IMR-90 (cell line): ENCODE results near the gene TNS3. TPM values are rescaled to one million over a fixed set of nuclear protein-coding genes. Genes with fewer than 3 reads are reported as not detected.
A peak's percentile ranks its signal among the peaks of the same experiment; 100 is the strongest.

Source experiments
- ATAC-seq: fragments of 200-7000 bp; cut with Tn5 transposase; 2 replicates; pipeline ENCODE4 v1.9.1; 2020; ENCODE audit warnings: low read depth, mild to moderate bottlenecking, moderate library complexity
- BruUV-seq: library from RNA; stranded (reverse); fragments of 400-500 nt; replicated peaks from 2 replicates; lab custom pipeline; 2021; lab: Mats Ljungman, UMichigan
- CTCF ChIA-PET: fragments of 300-600 bp; formaldehyde crosslinking; extraction: SDS; loops from one replicate; lab custom pipeline; 2021; ENCODE audit warnings: antibody characterized with exemption; lab: Yijun Ruan, JAX
- POLR2A ChIA-PET: fragments of 300-600 bp; sonication (Branson Sonifier 250); formaldehyde crosslinking; loops from one replicate; lab custom pipeline; 2022; ENCODE audit warnings: antibody characterized with exemption; ENCODE audit not compliant: unreplicated experiment; lab: Charles Lee
- DNase-seq: peaks from one replicate; pipeline ENCODE4 v3.0.0; 2013
- H2AFZ ChIP-seq: replicated peaks from 2 replicates; pipeline ENCODE3; 2013; ENCODE audit warnings: low read length, mild to moderate bottlenecking; ENCODE audit not compliant: poor library complexity
- H2AK5ac ChIP-seq: 2 replicates; pipeline ENCODE4 v1.6.1; 2013; ENCODE audit warnings: low read depth, low read length, inconsistent platforms
- H2AK9ac ChIP-seq: replicated peaks from 2 replicates; pipeline ENCODE3; 2013; ENCODE audit warnings: mild to moderate bottlenecking, low read depth, low read length, moderate library complexity; ENCODE audit not compliant: poor library complexity
- H2BK120ac ChIP-seq: 2 replicates; pipeline ENCODE4 v1.6.1; 2013; ENCODE audit warnings: low read depth, low read length, inconsistent platforms
- H2BK15ac ChIP-seq: 3 replicates; pipeline ENCODE4 v1.6.1; 2013; ENCODE audit warnings: low read depth, low read length, inconsistent platforms
- H2BK20ac ChIP-seq: 2 replicates; pipeline ENCODE4 v1.6.1; 2013; ENCODE audit warnings: low read depth, mild to moderate bottlenecking, inconsistent platforms, low read length, moderate library complexity
- H2BK5ac ChIP-seq: 2 replicates; pipeline ENCODE4 v1.6.1; 2013; ENCODE audit warnings: mild to moderate bottlenecking, low read depth, low read length, inconsistent platforms; ENCODE audit not compliant: poor library complexity, severe bottlenecking
- H3K14ac ChIP-seq: replicated peaks from 2 replicates; pipeline ENCODE4 v1.6.1; 2013; ENCODE audit warnings: low read depth, low read length, inconsistent platforms
- H3K18ac ChIP-seq: 2 replicates; pipeline ENCODE4 v1.6.1; 2013; ENCODE audit warnings: low read depth, low read length, control low read depth
- H3K23ac ChIP-seq: 2 replicates; pipeline ENCODE4 v1.6.1; 2013; ENCODE audit warnings: low read depth, low read length, inconsistent platforms
- H3K27ac ChIP-seq: 2 replicates; pipeline ENCODE4 v1.5.1; 2013; ENCODE audit warnings: mild to moderate bottlenecking, control low read depth, low read length; ENCODE audit not compliant: insufficient read depth
- H3K27me3 ChIP-seq: 2 replicates; pipeline ENCODE4 v1.6.1; 2013; ENCODE audit warnings: low read length; ENCODE audit not compliant: control insufficient read depth, insufficient read depth
- H3K36me3 ChIP-seq: 2 replicates; pipeline ENCODE4 v1.6.1; 2013; ENCODE audit warnings: low read length, mixed read lengths; ENCODE audit not compliant: control insufficient read depth, insufficient read depth
- H3K4ac ChIP-seq: 2 replicates; pipeline ENCODE4 v1.6.1; 2013; ENCODE audit warnings: low read depth, low read length, inconsistent platforms
- H3K4me1 ChIP-seq: 2 replicates; pipeline ENCODE4 v1.6.1; 2013; ENCODE audit warnings: low read length, mixed read lengths; ENCODE audit not compliant: control insufficient read depth, insufficient read depth
- H3K4me2 ChIP-seq: 2 replicates; pipeline ENCODE4 v1.6.1; 2013; ENCODE audit warnings: low read depth, mild to moderate bottlenecking, control low read depth, low read length, moderate library complexity
- H3K4me3 ChIP-seq: 2 replicates; pipeline ENCODE4 v1.5.1; 2013; ENCODE audit warnings: low read depth, mild to moderate bottlenecking, control low read depth, low read length, moderate library complexity; ENCODE audit not compliant: insufficient read depth
- H3K56ac ChIP-seq: 2 replicates; pipeline ENCODE4 v1.6.1; 2013; ENCODE audit warnings: low read length, inconsistent platforms; ENCODE audit not compliant: insufficient read depth; ENCODE audit errors: extremely low read depth
- H3K79me1 ChIP-seq, 2 experiments: 2 replicates each; pipeline ENCODE4 v1.6.1; 2013; ENCODE audit warnings: low read length in 2 of 2, inconsistent platforms in 1 of 2, low read depth in 1 of 2
- H3K9ac ChIP-seq: 2 replicates; pipeline ENCODE4 v1.6.1; 2013; ENCODE audit warnings: low read depth, low read length, control low read depth
- H3K9me1 ChIP-seq: 2 replicates; pipeline ENCODE4 v1.6.1; 2013; ENCODE audit warnings: low read length, inconsistent platforms; ENCODE audit not compliant: insufficient read depth
- H3K9me3 ChIP-seq: 2 replicates; pipeline ENCODE4 v1.6.1; 2013; ENCODE audit warnings: low read length; ENCODE audit not compliant: control insufficient read depth, insufficient read depth
- H4K20me1 ChIP-seq: 2 replicates; pipeline ENCODE4 v1.6.1; 2013; ENCODE audit warnings: low read length, inconsistent platforms; ENCODE audit not compliant: insufficient read depth
- H4K5ac ChIP-seq: 2 replicates; pipeline ENCODE4 v1.6.1; 2013; ENCODE audit warnings: mild to moderate bottlenecking, low read depth, low read length, control low read depth
- H4K8ac ChIP-seq, 2 experiments: 2 replicates each; pipeline ENCODE4 v1.6.1; 2013; ENCODE audit warnings: low read depth in 2 of 2, low read length in 2 of 2, control low read depth in 1 of 2, inconsistent platforms in 1 of 2
- H4K91ac ChIP-seq: 2 replicates; pipeline ENCODE4 v1.6.1; 2013; ENCODE audit warnings: low read depth, low read length, inconsistent platforms; ENCODE audit not compliant: insufficient read depth
- CEBPB ChIP-seq: IDR thresholded peaks from 2 replicates; pipeline ENCODE4 v1.6.1; 2012; ENCODE audit warnings: low read depth, low read length, improper control_type of control experiment
- dilution Hi-C: fragments of 300-500 bp; cut with HindIII; formaldehyde crosslinking; loops from one replicate; pipeline ENCODE4 v1.14.3; 2018; ENCODE audit warnings: low sequenced_read_pairs; ENCODE audit not compliant: unreplicated experiment
- in situ Hi-C: fragments of 300-500 bp; cut with MboI; formaldehyde crosslinking; loops from 3 replicates; pipeline ENCODE4 v1.14.3; 2019; ENCODE audit warnings: low sequenced_read_pairs, inconsistent platforms, mixed read lengths
- intact Hi-C: fragments of 100-400 bp; cut with micrococcal nuclease; formaldehyde crosslinking; loops from 2 replicates; pipeline ENCODE4 v1.10.0; 2022
- polyA plus RNA-seq, 3 experiments: library from polyadenylated mRNA; depleted of rRNA; stranded (reverse); fragments of >200 nt; gene quantifications; 2 replicates each; pipeline ENCODE4 v1.2.3, GENCODE V29; 2012; ENCODE audit warnings: low replicate concordance in 1 of 3
- total RNA-seq: library from RNA; depleted of rRNA; stranded (reverse); fragments of >200 nt; gene quantifications from 2 replicates; pipeline ENCODE4 v1.2.3, GENCODE V29; 2012

Gene TNS3
- total and polyA plus RNA-seq, 2 of the 4 experiments (the other 2 are of a cell fraction), result 64.3 to 79.2 TPM

DNA sequence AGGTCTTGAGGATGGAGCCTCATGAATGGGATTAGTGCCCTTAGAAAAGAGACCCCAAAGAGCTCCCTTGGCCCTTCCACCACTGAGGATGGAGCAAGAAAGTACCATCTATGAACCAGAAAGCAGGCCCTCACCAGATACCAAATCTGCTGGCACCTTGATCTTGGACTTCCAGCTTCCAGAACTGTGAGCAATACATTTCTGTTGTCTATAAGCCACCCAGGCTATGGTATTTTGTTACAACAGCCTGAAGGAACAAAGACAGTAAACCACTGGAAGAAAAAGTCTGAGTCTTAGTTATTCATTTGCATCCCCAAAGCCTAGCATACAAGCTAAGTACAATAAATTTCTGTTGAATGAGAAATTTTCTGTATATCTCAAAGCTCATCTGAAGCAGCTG lies 37.9 kb upstream of the TNS3 start:
- ChIA-PET CTCF (interaction anchor here (0.8 to 1.5 kb wide), 3 partner anchors 11 to 227 kb away, joined by 3 read pairs; no protein-coding TSS in a partner anchor), POLR2A (interaction anchor here (0.6 kb wide), 1 partner anchor 138 kb away, joined by 3 read pairs; no protein-coding TSS in a partner anchor)
- no peak overlapping the region for H3K56ac ChIP-seq
- H3K79me1 ChIP-seq, result no peaks in the 10 kb centered on the region
- H3K27ac ChIP-seq, result no peak overlapping the region
- no peaks in the 10 kb centered on the region for H3K36me3 ChIP-seq
- dilution Hi-C loops (no loop called here), in situ Hi-C loops (no loop called here), intact Hi-C loops (loop anchor here (5.0 kb wide), 1 partner anchor 38 kb away; the partner anchor contains the start of gene TNS3)
- no peak overlapping the region; a peak in 1 of 4 replicates for H4K8ac ChIP-seq
- H2AK5ac ChIP-seq, result no peak overlapping the region
- no peak overlapping the region; the same call in 1 of the 2 replicates for H3K14ac ChIP-seq
- no peak overlapping the region for H2AFZ ChIP-seq
- H3K4me1 ChIP-seq, result peaks cover 18% of the 10 kb centered on the region
- no peak overlapping the region for H2BK5ac ChIP-seq
- H2BK15ac ChIP-seq, result no peak overlapping the region
- no peak overlapping the region for H3K4me3 ChIP-seq
- DNase-seq (peak; percentile 38), ATAC-seq (no peak)
- H2BK120ac ChIP-seq, result peak overlapping the region; percentile 58
- 0 out of 2 replicates have a peak overlapping the region, but pooled peaks have one; percentile 8 for H2BK20ac ChIP-seq
- peak overlapping the region; percentile 16; the same call in 1 of the 2 replicates for H3K4ac ChIP-seq
- no peak overlapping the region for H3K23ac ChIP-seq
- no peak overlapping the region for H3K18ac ChIP-seq
- no peak overlapping the region for H4K5ac ChIP-seq
- H3K9ac ChIP-seq, result no peak overlapping the region
- H3K9me3 ChIP-seq, result no peaks in the 10 kb centered on the region
- no peaks in the 10 kb centered on the region for H4K20me1 ChIP-seq
- no peak for TF ChIP-seq CEBPB
- 0 out of 2 replicates have a peak overlapping the region, but pooled peaks have one; percentile 58 for H4K91ac ChIP-seq
- H2AK9ac ChIP-seq, result no peak overlapping the region
- H3K4me2 ChIP-seq, result no peak overlapping the region
- BruUV-seq, result no TSS peak
- no peaks in the 10 kb centered on the region for H3K27me3 ChIP-seq
- peaks cover 21% of the 10 kb centered on the region for H3K9me1 ChIP-seq
